H1 (cell line): Measurements from ENCODE around the gene MLC1. TPM values are rescaled to one million over a fixed set of nuclear protein-coding genes. Genes with fewer than 3 reads are reported as not detected.

Source experiments
- BACH1 ChIP-seq: IDR thresholded peaks from 2 replicates; pipeline ENCODE4 v1.6.1; 2012; ENCODE audit warnings: low read length, improper control_type of control experiment
- CHD2 ChIP-seq: IDR thresholded peaks from 2 replicates; pipeline ENCODE4 v1.6.1; 2012; ENCODE audit warnings: low read length, improper control_type of control experiment
- CTBP2 ChIP-seq: IDR thresholded peaks from 2 replicates; pipeline ENCODE4 v1.7.0; 2011; ENCODE audit warnings: borderline replicate concordance, mild to moderate bottlenecking, moderate library complexity, mixed read lengths, low read length; ENCODE audit not compliant: insufficient read depth, insufficient read length
- FOSL1 ChIP-seq: IDR thresholded peaks from 2 replicates; pipeline ENCODE4 v1.6.1; 2011; ENCODE audit warnings: mild to moderate bottlenecking, low read depth, low read length, moderate library complexity; ENCODE audit not compliant: insufficient read depth
- SIN3A ChIP-seq, 2 experiments: IDR thresholded peaks in 1 of 2; conservative IDR thresholded peaks in 1 of 2; 2 replicates each; pipeline ENCODE4 v1.6.1; 2011 to 2012; ENCODE audit warnings: low read length in 2 of 2, improper control_type of control experiment in 1 of 2, low read depth in 1 of 2, mild to moderate bottlenecking in 1 of 2
- SRF ChIP-seq: IDR thresholded peaks from 2 replicates; pipeline ENCODE4 v1.6.1; 2011; ENCODE audit warnings: mild to moderate bottlenecking, low read depth, low read length, moderate library complexity
- YY1 ChIP-seq: IDR thresholded peaks from 2 replicates; pipeline ENCODE4 v1.6.1; 2011; ENCODE audit warnings: low read depth, mild to moderate bottlenecking, low read length
- polyA plus RNA-seq, 7 experiments: library from polyadenylated mRNA; depleted of rRNA in 3 of 7; stranded (reverse) in 5 of 7; unstranded in 2 of 7; fragments of >200 nt in 5 of 7; fragments of 200-250 nt in 2 of 7; gene quantifications; 1 replicate in 5 of 7; 2 replicates in 1 of 7; 4 replicates in 1 of 7; pipeline versions ENCODE4 v1.2.1 to v1.2.3, GENCODE V29; 2011 to 2013; ENCODE audit warnings: missing spikeins in 2 of 7, mixed read lengths in 2 of 7
- total RNA-seq: library from RNA; stranded (reverse); fragmentation: NEBNext Ultra II Directional; extraction: Animal tissue kit (Norgen Biotek cat#: 25700); gene quantifications from 2 replicates; pipeline ENCODE4 v1.2.1, GENCODE V29; 2021
- TF ChIP-seq, protein P1 (sequence below): fragments of 300-600 bp; sonication (generic); IDR thresholded peaks from 2 replicates; pipeline ENCODE4 v1.7.1; 2012; ENCODE audit warnings: low read length, moderate library complexity, mild to moderate bottlenecking, inconsistent platforms; ENCODE audit not compliant: insufficient replicate concordance
- TF ChIP-seq, protein P2 (sequence below): IDR thresholded peaks from 2 replicates; pipeline ENCODE4 v1.6.1; 2012; ENCODE audit warnings: inconsistent platforms

Gene MLC1
- total and polyA plus RNA-seq, 2 of the 8 experiments (the other 6 are each of a cell fraction or from before 2014, with no cell fraction given): 0.20 TPM; not detected in 1

DNA sequence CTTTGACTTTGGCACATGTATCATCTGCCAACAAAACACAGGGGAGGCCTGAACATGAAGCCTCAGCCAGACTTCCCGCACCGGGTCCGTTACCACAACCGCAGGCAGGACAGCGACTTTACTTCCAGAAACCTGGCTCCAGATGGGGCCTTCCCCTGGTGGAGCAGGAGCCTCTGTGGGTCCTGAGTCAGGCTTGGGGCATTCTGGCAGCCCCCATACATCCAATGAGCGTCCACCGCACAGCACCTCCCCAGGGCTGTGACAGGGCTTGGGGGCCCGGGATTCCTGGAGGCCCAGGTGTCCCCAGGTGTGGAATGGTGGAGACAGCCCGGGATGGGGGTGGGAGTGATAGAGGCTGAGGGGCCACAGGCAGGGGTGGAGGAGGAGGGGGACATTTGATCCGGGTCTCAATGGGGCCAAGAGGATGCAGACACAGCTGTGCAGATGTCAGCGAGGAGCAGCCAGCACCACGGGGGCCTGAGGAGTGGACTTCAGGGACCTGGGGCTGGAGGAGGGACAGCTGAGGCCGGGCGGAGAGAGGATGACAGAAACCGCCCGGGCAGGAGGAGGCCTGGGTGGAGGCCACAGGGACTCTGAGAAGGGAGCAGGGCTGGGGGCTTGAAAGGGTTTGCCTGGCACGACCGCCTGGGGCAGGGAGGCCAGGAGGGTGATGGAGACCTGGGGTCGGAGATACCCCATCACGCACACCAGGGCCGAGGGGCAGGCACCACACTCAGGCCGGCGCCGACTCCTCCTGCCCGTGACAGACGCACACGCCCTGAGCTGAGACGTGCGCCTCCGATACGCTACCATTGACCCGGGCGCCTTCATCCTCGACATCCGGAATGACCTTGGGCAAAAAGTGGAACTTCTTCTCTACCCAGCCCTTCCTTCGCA lies 35.7 kb downstream of the MLC1 start (continued):
- TF ChIP-seq, protein P1, sequence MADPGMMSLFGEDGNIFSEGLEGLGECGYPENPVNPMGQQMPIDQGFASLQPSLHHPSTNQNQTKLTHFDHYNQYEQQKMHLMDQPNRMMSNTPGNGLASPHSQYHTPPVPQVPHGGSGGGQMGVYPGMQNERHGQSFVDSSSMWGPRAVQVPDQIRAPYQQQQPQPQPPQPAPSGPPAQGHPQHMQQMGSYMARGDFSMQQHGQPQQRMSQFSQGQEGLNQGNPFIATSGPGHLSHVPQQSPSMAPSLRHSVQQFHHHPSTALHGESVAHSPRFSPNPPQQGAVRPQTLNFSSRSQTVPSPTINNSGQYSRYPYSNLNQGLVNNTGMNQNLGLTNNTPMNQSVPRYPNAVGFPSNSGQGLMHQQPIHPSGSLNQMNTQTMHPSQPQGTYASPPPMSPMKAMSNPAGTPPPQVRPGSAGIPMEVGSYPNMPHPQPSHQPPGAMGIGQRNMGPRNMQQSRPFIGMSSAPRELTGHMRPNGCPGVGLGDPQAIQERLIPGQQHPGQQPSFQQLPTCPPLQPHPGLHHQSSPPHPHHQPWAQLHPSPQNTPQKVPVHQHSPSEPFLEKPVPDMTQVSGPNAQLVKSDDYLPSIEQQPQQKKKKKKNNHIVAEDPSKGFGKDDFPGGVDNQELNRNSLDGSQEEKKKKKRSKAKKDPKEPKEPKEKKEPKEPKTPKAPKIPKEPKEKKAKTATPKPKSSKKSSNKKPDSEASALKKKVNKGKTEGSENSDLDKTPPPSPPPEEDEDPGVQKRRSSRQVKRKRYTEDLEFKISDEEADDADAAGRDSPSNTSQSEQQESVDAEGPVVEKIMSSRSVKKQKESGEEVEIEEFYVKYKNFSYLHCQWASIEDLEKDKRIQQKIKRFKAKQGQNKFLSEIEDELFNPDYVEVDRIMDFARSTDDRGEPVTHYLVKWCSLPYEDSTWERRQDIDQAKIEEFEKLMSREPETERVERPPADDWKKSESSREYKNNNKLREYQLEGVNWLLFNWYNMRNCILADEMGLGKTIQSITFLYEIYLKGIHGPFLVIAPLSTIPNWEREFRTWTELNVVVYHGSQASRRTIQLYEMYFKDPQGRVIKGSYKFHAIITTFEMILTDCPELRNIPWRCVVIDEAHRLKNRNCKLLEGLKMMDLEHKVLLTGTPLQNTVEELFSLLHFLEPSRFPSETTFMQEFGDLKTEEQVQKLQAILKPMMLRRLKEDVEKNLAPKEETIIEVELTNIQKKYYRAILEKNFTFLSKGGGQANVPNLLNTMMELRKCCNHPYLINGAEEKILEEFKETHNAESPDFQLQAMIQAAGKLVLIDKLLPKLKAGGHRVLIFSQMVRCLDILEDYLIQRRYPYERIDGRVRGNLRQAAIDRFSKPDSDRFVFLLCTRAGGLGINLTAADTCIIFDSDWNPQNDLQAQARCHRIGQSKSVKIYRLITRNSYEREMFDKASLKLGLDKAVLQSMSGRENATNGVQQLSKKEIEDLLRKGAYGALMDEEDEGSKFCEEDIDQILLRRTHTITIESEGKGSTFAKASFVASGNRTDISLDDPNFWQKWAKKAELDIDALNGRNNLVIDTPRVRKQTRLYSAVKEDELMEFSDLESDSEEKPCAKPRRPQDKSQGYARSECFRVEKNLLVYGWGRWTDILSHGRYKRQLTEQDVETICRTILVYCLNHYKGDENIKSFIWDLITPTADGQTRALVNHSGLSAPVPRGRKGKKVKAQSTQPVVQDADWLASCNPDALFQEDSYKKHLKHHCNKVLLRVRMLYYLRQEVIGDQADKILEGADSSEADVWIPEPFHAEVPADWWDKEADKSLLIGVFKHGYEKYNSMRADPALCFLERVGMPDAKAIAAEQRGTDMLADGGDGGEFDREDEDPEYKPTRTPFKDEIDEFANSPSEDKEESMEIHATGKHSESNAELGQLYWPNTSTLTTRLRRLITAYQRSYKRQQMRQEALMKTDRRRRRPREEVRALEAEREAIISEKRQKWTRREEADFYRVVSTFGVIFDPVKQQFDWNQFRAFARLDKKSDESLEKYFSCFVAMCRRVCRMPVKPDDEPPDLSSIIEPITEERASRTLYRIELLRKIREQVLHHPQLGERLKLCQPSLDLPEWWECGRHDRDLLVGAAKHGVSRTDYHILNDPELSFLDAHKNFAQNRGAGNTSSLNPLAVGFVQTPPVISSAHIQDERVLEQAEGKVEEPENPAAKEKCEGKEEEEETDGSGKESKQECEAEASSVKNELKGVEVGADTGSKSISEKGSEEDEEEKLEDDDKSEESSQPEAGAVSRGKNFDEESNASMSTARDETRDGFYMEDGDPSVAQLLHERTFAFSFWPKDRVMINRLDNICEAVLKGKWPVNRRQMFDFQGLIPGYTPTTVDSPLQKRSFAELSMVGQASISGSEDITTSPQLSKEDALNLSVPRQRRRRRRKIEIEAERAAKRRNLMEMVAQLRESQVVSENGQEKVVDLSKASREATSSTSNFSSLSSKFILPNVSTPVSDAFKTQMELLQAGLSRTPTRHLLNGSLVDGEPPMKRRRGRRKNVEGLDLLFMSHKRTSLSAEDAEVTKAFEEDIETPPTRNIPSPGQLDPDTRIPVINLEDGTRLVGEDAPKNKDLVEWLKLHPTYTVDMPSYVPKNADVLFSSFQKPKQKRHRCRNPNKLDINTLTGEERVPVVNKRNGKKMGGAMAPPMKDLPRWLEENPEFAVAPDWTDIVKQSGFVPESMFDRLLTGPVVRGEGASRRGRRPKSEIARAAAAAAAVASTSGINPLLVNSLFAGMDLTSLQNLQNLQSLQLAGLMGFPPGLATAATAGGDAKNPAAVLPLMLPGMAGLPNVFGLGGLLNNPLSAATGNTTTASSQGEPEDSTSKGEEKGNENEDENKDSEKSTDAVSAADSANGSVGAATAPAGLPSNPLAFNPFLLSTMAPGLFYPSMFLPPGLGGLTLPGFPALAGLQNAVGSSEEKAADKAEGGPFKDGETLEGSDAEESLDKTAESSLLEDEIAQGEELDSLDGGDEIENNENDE: no peak
- TF ChIP-seq, protein P2, sequence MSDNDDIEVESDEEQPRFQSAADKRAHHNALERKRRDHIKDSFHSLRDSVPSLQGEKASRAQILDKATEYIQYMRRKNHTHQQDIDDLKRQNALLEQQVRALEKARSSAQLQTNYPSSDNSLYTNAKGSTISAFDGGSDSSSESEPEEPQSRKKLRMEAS: no peak
- no peak for TF ChIP-seq CTBP2
- TF ChIP-seq YY1: no peak
- no peak for TF ChIP-seq BACH1
- TF ChIP-seq SRF: no peak
- TF ChIP-seq CHD2: no peak
- no peak for TF ChIP-seq FOSL1
- no peak for TF ChIP-seq SIN3A (conservative IDR thresholded peaks at IDR 0.05 in 1 of 2, IDR thresholded peaks at IDR 0.05 in 1 of 2; ENCODE audit: low read depth in 1 of 2, low read length in 2 of 2)
